Mammary epithelial cell (primary cell): Measurements from ENCODE around the gene PHLDB2.

Experiments used
- CTCF ChIP-seq, 2 donors: IDR thresholded peaks in 1 of 2; conservative IDR thresholded peaks in 1 of 2; 2 replicates each; pipeline ENCODE4 v1.5.1; 2011 to 2012; ENCODE audit warnings: inconsistent platforms in 2 of 2, low read length in 2 of 2, mild to moderate bottlenecking in 2 of 2, control low read depth in 1 of 2, low read depth in 1 of 2; ENCODE audit not compliant: insufficient read depth in 1 of 2; ENCODE audit errors: extremely low read depth in 1 of 2
- EZH2 ChIP-seq: IDR thresholded peaks from 2 replicates; pipeline ENCODE4 v1.6.1; 2012; ENCODE audit warnings: low read length, inconsistent platforms, borderline replicate concordance

DNA sequence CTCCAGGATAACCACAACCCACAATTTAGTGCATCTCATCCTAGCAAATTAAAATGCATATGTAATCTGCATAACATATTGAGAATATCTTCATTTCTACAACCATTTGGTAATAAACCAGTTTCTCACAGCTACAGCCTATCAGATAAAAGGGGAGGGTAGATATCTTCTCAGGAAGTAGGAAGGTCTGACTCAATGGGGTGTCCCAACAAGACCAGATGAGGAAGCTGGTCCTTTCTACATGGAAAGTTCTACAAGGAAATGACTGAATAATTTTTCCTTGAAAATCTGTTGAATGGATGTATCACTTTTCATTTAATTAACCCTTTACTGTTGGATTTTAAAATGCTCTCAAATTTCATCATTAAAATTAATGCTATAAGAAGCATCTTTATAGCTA is 158.0 kb downstream of the PHLDB2 start:
- TF ChIP-seq CTCF (conservative IDR thresholded peaks at IDR 0.05 in 1 of 2, IDR thresholded peaks at IDR 0.05 in 1 of 2; ENCODE audit: extremely low read depth in 1 of 2, insufficient read depth in 1 of 2, low read depth in 1 of 2, low read length in 2 of 2) (no peak), EZH2 (no peak)
